ENCODE results near the gene LDLRAD3. TPM values are rescaled to one million over a fixed set of nuclear protein-coding genes. Genes with fewer than 3 reads are reported as not detected.

The LDLRAD3 gene
- total RNA-seq, 1 experiment from 2014 or later: 12.1 TPM

DNA sequence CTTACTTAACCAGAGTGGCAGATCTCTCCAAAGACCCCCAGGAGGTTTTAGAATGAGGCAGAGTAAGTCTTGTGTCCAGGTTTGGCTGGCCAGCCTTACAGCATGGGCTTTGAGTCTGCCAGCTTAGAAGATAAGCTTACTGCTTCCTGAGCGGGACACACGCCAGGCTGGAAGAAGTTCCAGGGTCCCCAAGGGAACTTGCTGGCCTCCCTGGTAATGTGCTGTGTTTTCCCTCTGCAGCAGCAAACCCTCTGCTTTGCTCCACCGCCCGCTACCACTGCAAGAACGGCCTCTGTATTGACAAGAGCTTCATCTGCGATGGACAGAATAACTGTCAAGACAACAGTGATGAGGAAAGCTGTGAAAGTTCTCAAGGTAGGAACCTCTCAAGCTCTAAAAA lies 154.2 kb downstream of the LDLRAD3 start:
- Mint-ChIP-seq H3K27me3 (ENCODE audit: low read depth) (no peaks in the 10 kb centered on the region), H3K36me3 (ENCODE audit: insufficient read depth in 1 of 3, low read depth in 3 of 3) (peaks cover 36 to 55% (median 43%) of the 10 kb centered on the region in 3 experiments), H3K4me1 (peaks cover 13 to 21% of the 10 kb centered on the region in 2 experiments), H3K9me3 (peaks cover 11 to 13% of the 10 kb centered on the region in 2 experiments), H3K27ac (peak overlapping the region in 2 of 3 experiments; percentile 50 to 93; a peak in 3 of 7 replicates), H3K4me3 (no peak overlapping the region)
- H3K23ac ChIP-seq (ENCODE audit: insufficient read length, low read depth, low read length): no peak overlapping the region
- no peak overlapping the region for H3K4ac ChIP-seq (ENCODE audit: low read depth, low read length)
- H3K27ac ChIP-seq (ENCODE audit: insufficient read length, low read depth, low read length): no peak overlapping the region
- H2BK5ac ChIP-seq (ENCODE audit: insufficient read length, low read length): no peak overlapping the region
- H4K5ac ChIP-seq (ENCODE audit: insufficient read length, low read depth, low read length): no peak overlapping the region
- H3K79me2 ChIP-seq (ENCODE audit: insufficient read depth, low read length): no peaks in the 10 kb centered on the region
- no peaks in the 10 kb centered on the region for H4K20me1 ChIP-seq (ENCODE audit: control insufficient read depth, insufficient read depth, insufficient read length)
- no peak overlapping the region for H2BK12ac ChIP-seq (ENCODE audit: insufficient read length, low read depth, low read length)
- no peak overlapping the region for H3T11ph ChIP-seq (ENCODE audit: low read length)
- no peak overlapping the region for H2BK15ac ChIP-seq (ENCODE audit: low read depth, low read length)
- no CpG with 5 or more reads among the region's 6 CpGs for WGBS (ENCODE audit: extremely low coverage, insufficient read length, low lambda C conversion rate)
- no peak overlapping the region for H3K56ac ChIP-seq (ENCODE audit: insufficient read length, low read depth, low read length)
- H3K79me1 ChIP-seq (ENCODE audit: insufficient read depth, low read depth, low read length, poor library complexity, severe bottlenecking): no peaks in the 10 kb centered on the region
- H2BK20ac ChIP-seq (ENCODE audit: low read depth, low read length, poor library complexity, severe bottlenecking): no peak overlapping the region
- H2AFZ ChIP-seq (ENCODE audit: low read length): no peak overlapping the region
- H3K4me1 ChIP-seq (ENCODE audit: insufficient read depth, low read length): no peaks in the 10 kb centered on the region
- no peak overlapping the region for H4K91ac ChIP-seq (ENCODE audit: insufficient read length, low read depth, low read length)
- no peak for DNase-seq
- no peak overlapping the region for H4K8ac ChIP-seq (replicated peaks; ENCODE audit: insufficient read length, low read depth, low read length)
- no peak overlapping the region for H2BK120ac ChIP-seq (ENCODE audit: low read depth, low read length, poor library complexity, severe bottlenecking)
- H3K4me2 ChIP-seq (ENCODE audit: insufficient read depth, insufficient read length, low read length): no peak overlapping the region
- H3K9ac ChIP-seq (ENCODE audit: extremely low read depth, insufficient read length, low read length): no peak overlapping the region
- no peak overlapping the region for H2AK5ac ChIP-seq (ENCODE audit: insufficient read length, low read length)
- H3K23me2 ChIP-seq (ENCODE audit: insufficient read length, low read depth, low read length, poor library complexity, severe bottlenecking): no peaks in the 10 kb centered on the region
- H3K18ac ChIP-seq (ENCODE audit: insufficient read length, low read depth, low read length): no peak overlapping the region
- TF ChIP-seq, protein P1, sequence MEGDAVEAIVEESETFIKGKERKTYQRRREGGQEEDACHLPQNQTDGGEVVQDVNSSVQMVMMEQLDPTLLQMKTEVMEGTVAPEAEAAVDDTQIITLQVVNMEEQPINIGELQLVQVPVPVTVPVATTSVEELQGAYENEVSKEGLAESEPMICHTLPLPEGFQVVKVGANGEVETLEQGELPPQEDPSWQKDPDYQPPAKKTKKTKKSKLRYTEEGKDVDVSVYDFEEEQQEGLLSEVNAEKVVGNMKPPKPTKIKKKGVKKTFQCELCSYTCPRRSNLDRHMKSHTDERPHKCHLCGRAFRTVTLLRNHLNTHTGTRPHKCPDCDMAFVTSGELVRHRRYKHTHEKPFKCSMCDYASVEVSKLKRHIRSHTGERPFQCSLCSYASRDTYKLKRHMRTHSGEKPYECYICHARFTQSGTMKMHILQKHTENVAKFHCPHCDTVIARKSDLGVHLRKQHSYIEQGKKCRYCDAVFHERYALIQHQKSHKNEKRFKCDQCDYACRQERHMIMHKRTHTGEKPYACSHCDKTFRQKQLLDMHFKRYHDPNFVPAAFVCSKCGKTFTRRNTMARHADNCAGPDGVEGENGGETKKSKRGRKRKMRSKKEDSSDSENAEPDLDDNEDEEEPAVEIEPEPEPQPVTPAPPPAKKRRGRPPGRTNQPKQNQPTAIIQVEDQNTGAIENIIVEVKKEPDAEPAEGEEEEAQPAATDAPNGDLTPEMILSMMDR (conservative IDR thresholded peaks at IDR 0.05): no peak
- H3K9me3 ChIP-seq (ENCODE audit: control insufficient read depth, low read depth, low read length): peaks cover 11% of the 10 kb centered on the region
- H3K14ac ChIP-seq (ENCODE audit: insufficient read depth, low read length): no peak overlapping the region
- H3K27me3 ChIP-seq (ENCODE audit: insufficient read depth, low read length): no peaks in the 10 kb centered on the region
